GM21360 (cell line): ENCODE results near the gene FRK.
A peak's percentile ranks its signal among the peaks of the same experiment; 100 is the strongest.
"Not testable (repeated sequence)": the region's sequence is repeated elsewhere in the genome, so short reads cannot be mapped to it uniquely, and the experiment has no call there.

Experiments
- ATAC-seq: cut with Tn5 transposase; IDR thresholded peaks from one replicate; pipeline ENCODE4 v1.9.1; 2021; ENCODE audit warnings: mild to moderate bottlenecking, moderate library complexity; ENCODE audit not compliant: unreplicated experiment

The FRK gene

GRCh38 chr6:115891111-115891669 is 169.5 kb downstream of the FRK start:
- peak; percentile 97 for ATAC-seq

- no peak for ATAC-seq
These were observed 170.5 kb downstream of the FRK start for GRCh38 chr6:115890238-115890637.

GRCh38 chr6:115888687-115889470 is 171.8 kb downstream of the FRK start:
- not testable (repeated sequence) for ATAC-seq

GRCh38 chr6:115887891-115888290 is 172.8 kb downstream of the FRK start:
- ATAC-seq, result no peak

- ATAC-seq, result peak; percentile 51
These were observed 174.9 kb downstream of the FRK start for GRCh38 chr6:115885636-115886366.

- no peak for ATAC-seq
These were observed 177.9 kb downstream of the FRK start for GRCh38 chr6:115882771-115883170.

- no peak for ATAC-seq
These were observed 178.5 kb downstream of the FRK start for GRCh38 chr6:115882174-115882573.
